Hematopoietic multipotent progenitor cell treated with erythropoietin and hydrocortisone succinate and interleukin-3 and kit ligand, for 15 days (in vitro differentiated cells): ENCODE measurements around the gene BPNT1.
"Not testable (repeated sequence)": the region's sequence is repeated elsewhere in the genome, so short reads cannot be mapped to it uniquely, and the experiment has no call there.

Experiments used
- DNase-seq: peaks from one replicate; pipeline ENCODE4 v3.0.0-alpha.2; 2015; ENCODE audit warnings: low spot score

Gene BPNT1

DNA sequence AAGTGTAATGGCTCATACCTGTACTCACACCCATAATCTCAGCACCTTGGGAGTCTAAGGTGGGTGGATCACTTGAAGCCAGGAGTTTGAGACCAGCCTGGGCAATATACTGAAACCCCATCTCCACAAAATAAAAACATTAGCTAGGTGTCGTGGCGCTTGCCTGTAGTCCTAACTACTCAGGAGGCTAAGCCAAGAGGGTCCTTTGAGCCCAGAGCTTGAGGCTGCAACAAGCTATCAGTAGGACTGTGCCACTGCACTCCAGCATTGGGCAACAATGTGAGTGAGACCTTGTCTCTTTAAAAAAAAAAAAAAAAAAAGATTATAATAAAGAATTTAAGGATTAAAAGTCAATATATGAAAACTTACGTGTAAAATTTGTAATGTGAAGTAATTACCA lies 11.7 kb downstream of the BPNT1 start:
- DNase-seq, result no peak

DNA sequence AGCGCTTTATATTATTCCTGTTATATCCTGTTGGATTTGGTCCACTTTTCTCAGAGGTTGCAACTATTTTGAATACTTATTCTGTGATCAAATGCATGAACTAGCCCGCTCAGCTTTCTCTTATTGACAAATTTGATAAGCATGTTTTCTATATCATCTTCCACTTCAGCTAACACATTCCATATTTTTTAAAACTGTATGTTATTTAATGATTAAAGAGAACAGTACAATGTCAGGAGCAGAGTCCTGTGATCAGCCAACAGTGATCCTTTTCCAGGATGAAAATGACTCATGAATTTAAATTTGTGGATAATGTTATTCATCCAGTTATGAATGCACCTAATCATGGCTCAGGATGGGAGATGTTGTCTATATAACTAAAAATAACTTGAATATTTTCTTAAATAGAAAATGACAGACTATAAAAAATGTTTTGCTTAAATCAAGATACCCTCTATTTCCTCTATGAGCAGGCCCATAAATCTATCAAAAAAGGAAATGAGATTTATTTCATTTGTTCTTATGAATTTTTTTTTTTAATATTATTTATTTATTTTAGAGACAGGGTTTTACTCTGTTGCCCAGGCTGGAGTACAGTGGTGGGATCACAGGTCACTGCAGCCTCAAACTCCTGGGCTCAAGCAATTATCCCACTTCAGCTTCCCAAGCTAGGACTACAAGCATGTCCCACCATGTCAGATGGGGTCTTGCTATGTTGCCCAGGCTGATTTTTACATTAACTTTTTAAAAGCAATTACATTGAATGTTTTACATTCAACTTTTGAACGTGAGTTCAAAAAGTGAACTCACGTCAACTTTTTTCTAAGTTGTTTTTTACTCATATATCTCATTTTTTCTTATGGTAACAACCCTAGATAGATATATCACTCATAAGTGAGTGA lies 12.5 kb downstream of the BPNT1 start:
- DNase-seq, result no peak

DNA sequence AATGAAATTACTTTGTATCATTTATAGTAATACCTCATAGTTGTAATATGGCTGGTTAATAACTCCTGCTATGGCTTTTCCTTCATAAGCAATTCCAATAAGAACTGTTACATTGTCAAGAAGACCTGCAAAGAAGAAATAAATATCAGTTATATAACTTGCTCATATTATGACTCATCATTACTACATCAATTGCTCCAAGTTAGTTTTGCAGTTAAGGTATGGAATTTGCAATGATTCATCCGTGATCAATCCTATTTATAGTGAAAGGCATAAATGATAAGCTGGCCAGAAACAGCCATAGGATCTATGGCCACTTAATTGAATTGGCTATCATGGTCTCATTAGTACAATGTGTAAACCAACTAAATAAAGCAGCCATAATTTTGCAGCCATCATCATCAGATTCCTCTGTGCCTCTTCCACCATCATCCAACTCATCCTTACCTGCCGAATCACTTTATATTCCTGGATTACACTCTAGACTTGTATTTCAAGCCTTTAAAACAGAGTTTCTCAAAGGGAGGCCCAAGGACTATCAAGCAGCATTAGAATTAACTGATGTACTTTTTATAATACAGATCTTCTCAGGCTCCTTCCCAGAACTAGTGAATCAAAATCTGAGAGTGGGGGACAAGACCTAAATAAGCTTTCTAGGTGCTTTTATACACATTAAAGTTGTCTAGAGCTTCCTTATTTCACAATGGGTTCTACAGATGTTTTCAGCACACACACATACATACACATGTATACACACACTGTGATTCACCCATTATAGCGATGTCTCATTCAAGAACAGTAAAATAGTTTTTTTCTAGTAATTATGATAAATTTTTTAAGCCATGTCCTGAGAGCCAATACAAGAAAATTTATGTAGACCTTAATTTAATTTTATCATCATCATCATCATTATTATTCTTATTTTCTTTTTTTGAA lies 22.1 kb downstream of the BPNT1 start:
- no peak for DNase-seq

- DNase-seq, result no peak
Observed at GRCh38 chr1:220062629-220063028, 27.0 kb downstream of the BPNT1 start.

DNA sequence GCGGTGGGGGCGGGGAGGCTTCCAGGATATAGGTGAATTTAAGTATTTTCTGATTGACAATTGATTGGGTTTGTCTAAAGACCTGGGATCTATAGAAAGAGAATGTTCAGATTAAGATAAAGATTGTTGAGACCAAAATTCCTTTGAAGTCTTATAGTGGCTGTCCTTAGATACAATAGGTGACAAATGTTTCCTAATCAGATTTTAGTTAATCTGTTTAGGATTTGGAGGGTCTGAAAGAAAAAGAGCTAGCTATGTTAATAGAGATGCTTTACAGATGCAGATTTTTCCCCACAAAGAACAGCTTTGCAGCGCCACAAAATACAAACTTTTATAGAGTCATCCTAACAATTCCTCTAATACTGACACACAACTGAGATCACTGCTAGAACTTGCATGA lies 28.7 kb downstream of the BPNT1 start:
- DNase-seq, result no peak

- no peak for DNase-seq
Observed at GRCh38 chr1:220056374-220056773, 33.2 kb downstream of the BPNT1 start.

GRCh38 chr1:220046052-220046930 lies 43.3 kb downstream of the BPNT1 start, which contains the start of gene EPRS1:
EPRS1 (minus strand) TSS chr1:220046505; CDS start chr1:220046388, 117 bp downstream.
- peak; percentile 95 for DNase-seq

DNA sequence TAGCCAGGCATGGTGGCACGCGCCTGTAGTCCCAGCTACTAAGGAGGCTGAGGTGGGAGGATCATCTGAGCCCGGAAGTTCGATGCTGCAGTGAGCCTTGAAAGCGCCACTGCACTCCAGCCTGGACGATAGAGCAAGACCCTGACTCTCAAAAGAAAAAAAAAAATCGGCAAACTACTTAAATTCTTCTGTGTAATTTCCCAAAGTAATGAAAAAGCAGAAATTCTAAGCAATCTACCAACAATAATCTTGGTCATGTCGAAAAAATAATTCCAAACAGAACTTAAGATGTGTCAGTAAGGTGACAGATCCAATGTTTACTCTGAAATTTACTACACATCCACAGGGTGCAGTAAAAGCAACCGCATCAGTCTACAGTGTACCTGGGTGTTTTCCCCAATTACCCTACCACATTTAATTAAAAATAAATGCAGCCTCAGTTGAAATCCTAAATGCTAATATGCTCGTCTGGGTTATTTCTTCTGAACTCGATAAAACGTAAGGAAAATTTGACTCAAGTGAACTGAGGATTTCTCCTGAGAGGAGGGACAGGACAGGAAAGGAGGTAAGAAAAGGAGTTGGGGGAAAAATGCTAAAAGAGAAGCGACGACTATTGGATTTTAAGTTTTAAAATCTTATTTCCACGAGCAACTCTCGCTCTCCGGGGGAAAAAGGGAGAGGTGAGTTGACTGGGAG lies 44.1 kb downstream of the BPNT1 start:
- DNase-seq, result peak; percentile 31

- DNase-seq, result peak; percentile 9
Observed at GRCh38 chr1:220044678-220045355, 44.8 kb downstream of the BPNT1 start.

GRCh38 chr1:220043646-220044045 lies 45.9 kb downstream of the BPNT1 start:
- no peak for DNase-seq

DNA sequence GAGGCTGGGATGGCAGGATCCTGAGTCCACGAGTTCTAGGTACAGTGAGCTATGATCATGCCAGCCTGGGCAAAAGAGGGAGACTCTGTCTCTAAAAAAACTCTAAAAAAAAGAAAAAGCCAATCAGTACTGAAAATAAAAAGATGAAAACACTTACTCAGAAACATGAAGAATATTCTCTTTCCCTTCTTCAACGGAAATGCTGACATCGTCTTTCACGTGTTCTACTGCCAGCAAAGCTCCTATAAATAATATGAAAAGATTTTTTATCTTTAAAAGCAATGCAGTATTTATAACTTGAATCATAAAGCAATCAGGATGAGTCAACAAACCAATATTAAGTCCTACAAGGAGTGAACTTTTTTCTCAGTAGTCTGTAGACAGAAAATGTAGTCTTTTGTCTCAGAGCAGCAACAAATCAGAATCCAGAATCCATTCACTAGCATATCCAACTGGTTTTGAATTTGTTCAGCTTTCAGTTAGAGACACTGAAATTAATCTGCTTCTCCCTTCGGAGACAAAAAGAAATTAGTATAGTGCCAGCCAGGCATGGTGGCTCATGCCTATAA lies 49.5 kb downstream of the BPNT1 start:
- no peak for DNase-seq

DNA sequence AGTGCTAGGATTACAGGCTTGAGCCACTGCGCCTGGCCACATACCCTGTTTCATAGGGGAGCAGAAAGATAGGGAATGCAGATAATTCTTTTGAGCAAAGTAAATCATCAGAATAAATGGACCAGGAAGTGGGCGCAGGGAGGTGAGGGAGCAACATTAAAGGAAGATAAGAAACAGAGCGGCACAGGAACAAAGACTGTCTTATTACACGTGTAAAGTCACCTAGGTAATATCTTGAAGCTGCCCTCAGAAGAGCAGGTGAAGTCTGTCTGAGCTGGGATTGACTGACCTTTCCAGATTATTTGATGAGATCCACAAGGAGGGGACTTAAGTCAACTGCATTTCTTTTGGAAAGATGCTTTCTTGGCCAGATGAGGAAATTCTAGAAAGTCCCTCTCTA lies 50.9 kb downstream of the BPNT1 start:
- DNase-seq, result no peak

- not testable (repeated sequence) for DNase-seq
Observed at GRCh38 chr1:220037810-220038209, 51.8 kb downstream of the BPNT1 start.

GRCh38 chr1:220032911-220033310 lies 56.7 kb downstream of the BPNT1 start:
- no peak for DNase-seq

DNA sequence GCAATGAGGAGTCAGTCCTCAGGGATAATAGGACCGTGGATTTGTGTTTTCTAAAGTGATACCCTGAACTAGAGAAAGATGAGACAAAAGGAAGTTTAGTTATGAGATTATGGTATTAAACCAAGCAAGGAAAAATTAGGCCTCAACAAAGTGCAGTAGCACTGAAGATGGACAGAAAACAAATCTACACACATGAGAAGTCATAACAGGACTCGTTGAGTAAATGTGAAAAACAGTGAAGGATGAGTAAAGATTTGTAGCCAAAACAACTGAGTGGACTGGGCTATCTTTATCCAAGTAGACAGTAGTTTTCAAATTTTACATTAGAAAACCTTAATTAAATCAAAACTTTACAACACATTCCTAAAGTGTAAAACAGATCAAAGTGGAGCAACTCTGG lies 58.3 kb downstream of the BPNT1 start:
- no peak for DNase-seq

- no peak for DNase-seq
Observed at GRCh38 chr1:220028346-220028895, 61.2 kb downstream of the BPNT1 start.

DNA sequence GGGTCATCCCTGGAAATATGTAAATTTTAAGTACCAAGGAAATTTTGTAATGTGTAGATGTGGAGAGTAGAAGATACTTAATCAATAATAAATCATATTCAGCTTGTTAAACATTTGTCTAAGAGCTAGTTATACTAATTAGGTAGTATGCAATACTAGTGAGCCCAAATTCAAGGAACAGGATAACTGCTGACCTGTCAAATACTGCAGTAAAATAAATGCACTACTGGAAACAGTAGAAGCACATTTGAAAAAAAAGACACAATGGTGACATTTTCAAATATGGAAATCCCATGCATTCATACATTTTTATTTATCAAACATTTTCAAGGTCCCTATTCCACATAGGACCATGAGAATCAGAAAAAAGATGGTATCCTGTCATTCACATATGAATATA lies 70.5 kb downstream of the BPNT1 start:
- no peak for DNase-seq

GRCh38 chr1:220013497-220013896 lies 76.1 kb downstream of the BPNT1 start:
- no peak for DNase-seq

- DNase-seq, result no peak
Observed at GRCh38 chr1:220012259-220012658, 77.3 kb downstream of the BPNT1 start.

- no peak for DNase-seq
Observed at GRCh38 chr1:220011620-220012019, 78.0 kb downstream of the BPNT1 start.
